Measurements from ENCODE around the gene WFDC9. TPM values are rescaled to one million over a fixed set of nuclear protein-coding genes. Genes with fewer than 3 reads are reported as not detected.
"Not testable (repeated sequence)": the region's sequence is repeated elsewhere in the genome, so short reads cannot be mapped to it uniquely, and the experiment has no call there.

The WFDC9 gene
- total RNA-seq, 2 experiments from 2014 or later = not detected

GRCh38 chr20:45593498-45593897, 37.6 kb downstream of the WFDC9 start:
- H3K4me3 Mint-ChIP-seq = no peak overlapping the region
- TF ChIP-seq CTCF (IDR thresholded peaks at IDR 0.05) = no peak
- H3K27me3 Mint-ChIP-seq = peaks cover 30% of the 10 kb centered on the region
- H3K36me3 Mint-ChIP-seq (ENCODE audit: low read depth) = no peaks in the 10 kb centered on the region
- intact Hi-C loops (cut with micrococcal nuclease) = loop anchor here (5.0 kb wide), 1 partner anchor 179 kb away; no protein-coding TSS in a partner anchor
- H3K4me1 Mint-ChIP-seq (ENCODE audit: low read depth) = peaks cover 2% of the 10 kb centered on the region
- ATAC-seq (no peak), DNase-seq (no peak)
- no peaks in the 10 kb centered on the region for H3K9me3 Mint-ChIP-seq
- H3K27ac Mint-ChIP-seq = no peak overlapping the region
- ChIA-PET CTCF (interaction anchor here (1.4 to 5.0 kb wide), 4 partner anchors 17 to 299 kb away, joined by 3 to 67 read pairs (median 4); partner anchors contain the start of gene WFDC10A), POLR2A (no interaction called here)

DNA sequence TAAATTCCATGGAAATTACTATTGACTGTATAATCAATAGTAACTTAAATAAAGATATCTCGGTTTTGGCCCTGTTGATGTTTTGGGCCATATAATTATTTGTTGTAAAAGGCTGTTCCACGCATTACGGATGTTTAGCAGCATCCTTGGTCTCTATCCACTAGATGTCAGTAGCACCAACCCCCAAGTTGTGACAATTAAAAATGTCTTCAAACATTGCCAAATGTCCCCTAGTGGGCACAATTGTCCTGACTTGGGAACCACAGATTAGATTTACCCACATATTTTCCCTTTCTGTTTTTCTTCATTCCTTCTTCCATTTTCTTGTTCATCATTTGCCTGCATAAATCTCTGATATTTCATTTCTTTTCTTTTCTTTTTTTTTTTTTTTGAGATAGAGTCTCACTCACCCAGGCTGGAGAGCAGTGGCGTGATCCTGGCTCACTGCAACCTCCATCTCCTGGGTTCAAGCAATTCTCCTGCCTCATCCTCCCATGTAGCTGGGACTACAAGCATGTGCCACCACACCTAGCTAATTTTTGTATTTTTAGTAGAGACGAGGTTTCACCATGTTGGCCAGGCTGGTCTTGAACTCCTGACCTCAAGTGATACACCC, 38.4 kb downstream of the WFDC9 start:
- H3K4me1 Mint-ChIP-seq (ENCODE audit: low read depth) = peaks cover 2% of the 10 kb centered on the region
- TF ChIP-seq CTCF (IDR thresholded peaks at IDR 0.05) = peak; percentile 85
- intact Hi-C loops (cut with micrococcal nuclease) = loop anchor here (5.0 kb wide), 1 partner anchor 180 kb away; no protein-coding TSS in a partner anchor
- H3K36me3 Mint-ChIP-seq (ENCODE audit: low read depth) = no peaks in the 10 kb centered on the region
- ChIA-PET POLR2A (interaction anchor here (0.7 kb wide), 1 partner anchor 177 kb away, joined by 3 read pairs; no protein-coding TSS in a partner anchor), CTCF (interaction anchor here (0.9 to 5.0 kb wide), 5 partner anchors 18 to 178 kb away, joined by 3 to 67 read pairs (median 4); partner anchors contain the start of gene WFDC10A)
- no peak overlapping the region for H3K4me3 Mint-ChIP-seq
- peaks cover 25% of the 10 kb centered on the region for H3K27me3 Mint-ChIP-seq
- ATAC-seq (peak; percentile 65), DNase-seq (peak; percentile 48)
- H3K27ac Mint-ChIP-seq = no peak overlapping the region
- H3K9me3 Mint-ChIP-seq = no peaks in the 10 kb centered on the region

DNA sequence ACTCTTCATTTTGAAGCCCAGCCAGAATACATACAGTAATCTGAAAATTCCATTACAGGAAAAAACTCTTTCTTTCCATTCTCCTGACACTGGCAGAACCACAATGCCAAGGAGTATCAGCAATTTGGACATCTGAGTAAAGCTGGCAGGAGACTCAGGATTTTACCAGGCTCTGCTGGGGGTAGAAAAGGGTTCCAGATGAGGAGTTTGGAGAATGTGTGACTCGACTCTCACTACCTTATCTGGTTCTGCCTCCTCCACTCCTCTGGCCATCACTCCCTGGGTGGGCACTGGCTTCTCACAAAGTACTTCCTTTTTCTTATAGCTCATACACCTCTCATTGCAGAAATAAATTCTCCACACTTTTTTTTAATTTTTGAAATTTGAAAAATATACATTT, 41.4 kb downstream of the WFDC9 start:
- ATAC-seq (no peak), DNase-seq (no peak)
- ChIA-PET POLR2A (no interaction called here), CTCF (interaction anchor here (1.9 kb wide), 1 partner anchor 181 kb away, joined by 16 read pairs; no protein-coding TSS in a partner anchor)
- no peaks in the 10 kb centered on the region for H3K9me3 Mint-ChIP-seq
- no peaks in the 10 kb centered on the region for H3K36me3 Mint-ChIP-seq (ENCODE audit: low read depth)
- intact Hi-C loops (cut with micrococcal nuclease) = loop anchor here (5.0 kb wide), 1 partner anchor 183 kb away; no protein-coding TSS in a partner anchor
- no peak overlapping the region for H3K27ac Mint-ChIP-seq
- TF ChIP-seq CTCF (IDR thresholded peaks at IDR 0.05) = no peak
- H3K4me1 Mint-ChIP-seq (ENCODE audit: low read depth) = peaks cover 2% of the 10 kb centered on the region
- peaks cover 17% of the 10 kb centered on the region for H3K27me3 Mint-ChIP-seq
- no peak overlapping the region for H3K4me3 Mint-ChIP-seq

DNA sequence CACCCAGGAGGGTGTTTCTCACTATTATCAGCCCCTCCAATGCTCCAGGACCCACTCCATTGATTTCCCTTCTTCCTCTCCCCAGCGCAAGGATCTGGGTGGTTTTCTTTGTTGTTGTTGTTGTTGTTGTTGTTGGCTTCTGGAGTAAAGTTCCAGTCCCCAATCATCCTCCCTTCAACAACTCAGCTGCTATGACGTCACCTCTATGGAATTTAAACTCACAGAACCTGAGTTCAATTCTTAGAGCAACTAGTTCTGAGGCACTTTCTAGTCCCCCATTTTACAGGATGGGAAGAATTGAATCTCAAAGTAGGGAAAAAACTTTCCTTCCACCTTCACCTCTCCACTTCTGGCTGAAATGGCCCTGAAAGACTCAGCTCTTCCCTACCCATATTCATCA, 42.3 kb downstream of the WFDC9 start:
- POLR2A ChIA-PET = no interaction called here
- Mint-ChIP-seq H3K27ac (no peak overlapping the region), H3K27me3 (peaks cover 10% of the 10 kb centered on the region), H3K9me3 (no peaks in the 10 kb centered on the region), H3K4me1 (ENCODE audit: low read depth) (peaks cover 2% of the 10 kb centered on the region), H3K4me3 (no peak overlapping the region), H3K36me3 (ENCODE audit: low read depth) (no peaks in the 10 kb centered on the region)
- intact Hi-C loops (cut with micrococcal nuclease) = no loop called here
- no peak for TF ChIP-seq CTCF (IDR thresholded peaks at IDR 0.05)
- no peak for ATAC-seq
- DNase-seq = no peak
- CTCF ChIA-PET = interaction anchor here (1.9 kb wide), 1 partner anchor 182 kb away, joined by 16 read pairs; no protein-coding TSS in a partner anchor

GRCh38 chr20:45585986-45586385, 45.1 kb downstream of the WFDC9 start:
- ATAC-seq; H3K4me1 Mint-ChIP-seq (ENCODE audit: low read depth); POLR2A ChIA-PET; H3K27ac Mint-ChIP-seq; H3K4me3 Mint-ChIP-seq; DNase-seq; intact Hi-C loops (cut with micrococcal nuclease); H3K36me3 Mint-ChIP-seq (ENCODE audit: low read depth); H3K9me3 Mint-ChIP-seq: not testable (repeated sequence)
- H3K27me3 Mint-ChIP-seq = peaks cover 14% of the 10 kb centered on the region
- CTCF ChIA-PET = interaction anchor here (1.1 kb wide), 1 partner anchor 185 kb away, joined by 3 read pairs; no protein-coding TSS in a partner anchor

DNA sequence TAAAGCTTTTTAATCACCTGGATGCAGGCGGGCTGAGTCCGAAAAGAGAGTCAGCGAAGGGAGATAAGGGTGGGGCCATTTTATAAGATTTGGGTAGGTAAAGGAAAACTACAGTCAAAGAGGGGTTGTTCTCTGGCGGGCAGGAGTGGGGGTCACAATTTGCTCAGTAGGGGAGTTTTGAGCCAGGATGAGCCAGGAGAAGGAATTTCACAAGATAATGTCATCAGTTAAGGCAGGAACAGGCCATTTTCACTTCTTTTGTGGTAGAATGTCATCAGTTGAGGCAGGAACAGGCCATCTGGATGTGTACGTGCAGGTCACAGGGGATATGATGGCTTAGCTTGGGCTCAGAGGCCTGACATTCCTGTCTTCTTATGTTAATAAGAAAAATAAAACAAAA, 46.8 kb downstream of the WFDC9 start:
- H3K9me3 Mint-ChIP-seq; H3K36me3 Mint-ChIP-seq (ENCODE audit: low read depth); DNase-seq; H3K4me3 Mint-ChIP-seq; POLR2A ChIA-PET; ATAC-seq; H3K4me1 Mint-ChIP-seq (ENCODE audit: low read depth); intact Hi-C loops (cut with micrococcal nuclease); H3K27ac Mint-ChIP-seq: not testable (repeated sequence)
- H3K27me3 Mint-ChIP-seq = peaks cover 17% of the 10 kb centered on the region
- CTCF ChIA-PET = interaction anchor here (0.9 to 1.4 kb wide), 2 partner anchors 187 to 196 kb away, joined by 3 to 13 read pairs; no protein-coding TSS in a partner anchor
